Liver (tissue), 9 donors: ENCODE measurements around the gene SOCS3. TPM values are rescaled to one million over a fixed set of nuclear protein-coding genes. Genes with fewer than 3 reads are reported as not detected.
A peak's percentile ranks its signal among the peaks of the same experiment; 100 is the strongest.

Experiments used
- DNase-seq: peaks from one replicate; pipeline ENCODE4 v3.0.0-alpha.2; 2017; ENCODE audit warnings: low spot score
- H3K27ac ChIP-seq, 2 donors: one replicate each; pipeline ENCODE4 v1.7.0; 2013; ENCODE audit warnings: inconsistent platforms in 2 of 2, low read length in 2 of 2, control low read depth in 1 of 2, low read depth in 1 of 2, mild to moderate bottlenecking in 1 of 2
- H3K27me3 ChIP-seq, 4 donors: one replicate each; pipeline versions ENCODE4 v1.6.1 to v1.7.0; 2013; ENCODE audit warnings: low read length in 3 of 4, inconsistent platforms in 1 of 4, mild to moderate bottlenecking in 1 of 4, moderate library complexity in 1 of 4; ENCODE audit not compliant: control insufficient read depth in 4 of 4, insufficient read depth in 4 of 4
- H3K36me3 ChIP-seq, 4 donors: one replicate each; pipeline versions ENCODE4 v1.6.1 to v1.7.0; 2013; ENCODE audit warnings: low read length in 3 of 4, mild to moderate bottlenecking in 3 of 4, low read depth in 1 of 4, moderate library complexity in 1 of 4; ENCODE audit not compliant: control insufficient read depth in 4 of 4, insufficient read depth in 3 of 4
- H3K4me1 ChIP-seq, 4 donors: one replicate each; pipeline versions ENCODE4 v1.6.1 to v1.7.0; 2013; ENCODE audit warnings: low read length in 3 of 4, mild to moderate bottlenecking in 3 of 4, moderate library complexity in 1 of 4; ENCODE audit not compliant: control insufficient read depth in 4 of 4, insufficient read depth in 4 of 4
- H3K4me3 ChIP-seq, 3 donors: one replicate each; pipeline versions ENCODE4 v1.6.1 to v1.7.0; 2013; ENCODE audit warnings: low read length in 3 of 3, control low read depth in 1 of 3, low read depth in 1 of 3, mild to moderate bottlenecking in 1 of 3
- H3K9ac ChIP-seq, 2 donors: one replicate each; pipeline ENCODE4 v1.7.0; 2013; ENCODE audit warnings: low read length in 2 of 2, mild to moderate bottlenecking in 2 of 2, moderate library complexity in 2 of 2, control low read depth in 1 of 2, low read depth in 1 of 2
- H3K9me3 ChIP-seq, 4 donors: one replicate each; pipeline versions ENCODE4 v1.6.1 to v1.7.0; 2013; ENCODE audit warnings: low read length in 3 of 4; ENCODE audit not compliant: control insufficient read depth in 4 of 4
- ATF3 ChIP-seq: IDR thresholded peaks from 2 replicates; pipeline ENCODE4 v1.6.1; 2016; ENCODE audit warnings: antibody characterized with exemption
- CTCF ChIP-seq: fragments of 150-350 bp; IDR thresholded peaks from 2 replicates; pipeline ENCODE4 v1.5.1; 2017; ENCODE audit warnings: improper control_type of control experiment, low read depth, low read length; ENCODE audit not compliant: missing input control
- EGR1 ChIP-seq, 2 donors: IDR thresholded peaks; 2 replicates each; pipeline ENCODE4 v1.6.1; 2016 to 2018; ENCODE audit warnings: antibody characterized with exemption in 2 of 2, low read depth in 2 of 2
- FOXA1 ChIP-seq: IDR thresholded peaks from 2 replicates; pipeline ENCODE4 v1.6.1; 2016; ENCODE audit warnings: antibody characterized with exemption
- FOXA2 ChIP-seq: IDR thresholded peaks from 2 replicates; pipeline ENCODE4 v1.6.1; 2016; ENCODE audit warnings: antibody characterized with exemption
- GABPA ChIP-seq, 2 donors: IDR thresholded peaks in 1 of 2; conservative IDR thresholded peaks in 1 of 2; 2 replicates each; pipeline ENCODE4 v1.6.1; 2016; ENCODE audit warnings: antibody characterized with exemption in 2 of 2, mild to moderate bottlenecking in 1 of 2, moderate library complexity in 1 of 2
- HNF4A ChIP-seq, 2 donors: conservative IDR thresholded peaks; 2 replicates each; pipeline ENCODE4 v1.6.1; 2016; ENCODE audit warnings: antibody characterized with exemption in 2 of 2, mild to moderate bottlenecking in 2 of 2
- HNF4G ChIP-seq: IDR thresholded peaks from 2 replicates; pipeline ENCODE4 v1.6.1; 2016; ENCODE audit warnings: antibody characterized with exemption
- JUND ChIP-seq, 2 donors: IDR thresholded peaks; 2 replicates each; pipeline ENCODE4 v1.6.1; 2016; ENCODE audit warnings: antibody characterized with exemption in 2 of 2
- MAX ChIP-seq: IDR thresholded peaks from 2 replicates; pipeline ENCODE4 v1.6.1; 2016; ENCODE audit warnings: antibody characterized with exemption
- NR2F2 ChIP-seq: IDR thresholded peaks from 2 replicates; pipeline ENCODE4 v1.6.1; 2016; ENCODE audit warnings: antibody characterized with exemption
- RAD21 ChIP-seq, 2 donors: IDR thresholded peaks; 2 replicates each; pipeline ENCODE4 v1.6.1; 2016; ENCODE audit warnings: antibody characterized with exemption in 2 of 2, mild to moderate bottlenecking in 2 of 2
- REST ChIP-seq: IDR thresholded peaks from 2 replicates; pipeline ENCODE4 v1.6.1; 2016; ENCODE audit warnings: antibody characterized with exemption, mild to moderate bottlenecking
- RXRA ChIP-seq, 2 donors: IDR thresholded peaks; 2 replicates each; pipeline ENCODE4 v1.6.1; 2017 to 2018; ENCODE audit warnings: antibody characterized with exemption in 2 of 2, mild to moderate bottlenecking in 1 of 2
- SP1 ChIP-seq: IDR thresholded peaks from 2 replicates; pipeline ENCODE4 v1.6.1; 2018; ENCODE audit warnings: antibody characterized with exemption, mild to moderate bottlenecking
- TAF1 ChIP-seq: conservative IDR thresholded peaks from 2 replicates; pipeline ENCODE4 v1.6.1; 2016; ENCODE audit warnings: antibody characterized with exemption, mild to moderate bottlenecking
- YY1 ChIP-seq: IDR thresholded peaks from 2 replicates; pipeline ENCODE4 v1.6.1; 2016; ENCODE audit warnings: antibody characterized with exemption, mild to moderate bottlenecking
- WGBS: extraction: QIAGEN DNeasy Blood & Tissue Kit; methylation state at CpG from one replicate; pipeline ENCODE4 v1.1.7; 2013; 5-methylcytosine and 5-hydroxymethylcytosine counted together
- polyA plus RNA-seq, 2 donors: library from polyadenylated mRNA; stranded (reverse) in 1 of 2; unstranded in 1 of 2; fragments of 200-250 nt in 1 of 2; fragments of >200 nt in 1 of 2; fragmentation: Nextera tagmentation in 1 of 2; extraction: Ambion mirVana in 1 of 2; gene quantifications; one replicate each; pipeline versions ENCODE4 v1.2.1 to v1.2.3, GENCODE V29; 2013 to 2015
- total RNA-seq, 2 donors: library from RNA; depleted of rRNA; stranded (reverse); fragments of >200 nt; gene quantifications; one replicate each; pipeline ENCODE4 v1.2.3, GENCODE V29; 2014
- donor health status: healthy.
- donor health status: healthy.
- donor health status: healthy.
- donor health status: healthy.
- donor health status: healthy.

SOCS3 gene
- total and polyA plus RNA-seq, 4 donors: 12.2 to 48.0 (median 18.3) TPM

GRCh38 chr17:78409191-78409928 lies 49.5 kb upstream of the SOCS3 start:
- H3K36me3 ChIP-seq: peaks cover 0 to 6% (median 4%) of the 10 kb centered on the region in 4 donors
- no peak overlapping the region for H3K27ac ChIP-seq
- H3K4me1 ChIP-seq: peaks cover 8 to 11% (median 9%) of the 10 kb centered on the region in 4 donors
- no peaks in the 10 kb centered on the region for H3K27me3 ChIP-seq
- 56% methylated on average over 12 of the region's 12 CpGs for WGBS
- no peak for DNase-seq
- H3K9ac ChIP-seq: no peak overlapping the region
- H3K9me3 ChIP-seq: no peaks in the 10 kb centered on the region
- no peak overlapping the region for H3K4me3 ChIP-seq
- peak in 1 of 2 donors; percentile 59 for TF ChIP-seq RXRA (IDR thresholded peaks at IDR 0.05)
- TF ChIP-seq HNF4A (conservative IDR thresholded peaks at IDR 0.05): peak in 1 of 2 donors; percentile 40
- no peak for TF ChIP-seq HNF4G
- TF ChIP-seq CTCF: no peak

- DNase-seq: no peak
- H3K4me1 ChIP-seq: peaks cover 8 to 9% (median 8%) of the 10 kb centered on the region in 4 donors
- no peaks in the 10 kb centered on the region for H3K9me3 ChIP-seq
- peaks cover 3 to 14% (median 6%) of the 10 kb centered on the region in 4 donors for H3K36me3 ChIP-seq
- H3K9ac ChIP-seq: no peak overlapping the region
- no peak overlapping the region for H3K4me3 ChIP-seq
- TF ChIP-seq ATF3 (no peak), FOXA1 (no peak), SP1 (no peak), NR2F2 (no peak)
- 89% methylated on average over 23 of the region's 23 CpGs for whole genome bisulfite sequencing
- no peak overlapping the region for H3K27ac ChIP-seq
- H3K27me3 ChIP-seq: no peaks in the 10 kb centered on the region
Observed at GRCh38 chr17:78408476-78409050, 48.7 kb upstream of the SOCS3 start.

- no peaks in the 10 kb centered on the region for H3K9me3 ChIP-seq
- H3K36me3 ChIP-seq: peaks cover 6 to 24% (median 12%) of the 10 kb centered on the region in 4 donors
- DNase-seq: no peak
- H3K27ac ChIP-seq: no peak overlapping the region
- no peaks in the 10 kb centered on the region for H3K27me3 ChIP-seq
- WGBS: 93% methylated on average over 7 of the region's 7 CpGs
- H3K4me1 ChIP-seq: peaks cover 8 to 9% (median 8%) of the 10 kb centered on the region in 4 donors
- no peak overlapping the region for H3K9ac ChIP-seq
- no peak overlapping the region for H3K4me3 ChIP-seq
- TF ChIP-seq MAX (no peak), FOXA2 (no peak), ATF3 (no peak), JUND (IDR thresholded peaks at IDR 0.05) (no peak), RAD21 (IDR thresholded peaks at IDR 0.05) (no peak), FOXA1 (no peak), EGR1 (IDR thresholded peaks at IDR 0.05; ENCODE audit: low read depth in 2 of 2) (no peak), HNF4A (conservative IDR thresholded peaks at IDR 0.05) (no peak), HNF4G (no peak), TAF1 (no peak), RXRA (IDR thresholded peaks at IDR 0.05) (no peak), GABPA (IDR thresholded peaks at IDR 0.05 in 1 of 2, conservative IDR thresholded peaks at IDR 0.05 in 1 of 2) (no peak), CTCF (no peak), YY1 (no peak), REST (no peak)
Observed at GRCh38 chr17:78407387-78408000, 47.6 kb upstream of the SOCS3 start.
